Mucosa of stomach (tissue), 1 donor: ENCODE results near the gene MED29.

Experiments
- H3K27me3 ChIP-seq: one replicate; pipeline ENCODE4 v1.7.0; 2013; ENCODE audit warnings: mild to moderate bottlenecking, low read length; ENCODE audit not compliant: control insufficient read depth, insufficient read depth
- H3K36me3 ChIP-seq: one replicate; pipeline ENCODE4 v1.7.0; 2013; ENCODE audit warnings: low read length; ENCODE audit not compliant: control insufficient read depth, insufficient read depth
- H3K4me1 ChIP-seq: one replicate; pipeline ENCODE4 v1.7.0; 2013; ENCODE audit warnings: mild to moderate bottlenecking, low read length; ENCODE audit not compliant: control insufficient read depth, insufficient read depth
- H3K4me3 ChIP-seq: one replicate; pipeline ENCODE4 v1.7.0; 2013; ENCODE audit warnings: low read length
- H3K9ac ChIP-seq: one replicate; pipeline ENCODE4 v1.7.0; 2013; ENCODE audit warnings: mild to moderate bottlenecking, low read length, moderate library complexity
- H3K9me3 ChIP-seq: one replicate; pipeline ENCODE4 v1.7.0; 2013; ENCODE audit warnings: mild to moderate bottlenecking, low read length, moderate library complexity; ENCODE audit not compliant: control insufficient read depth
- donor health status: Pancreatic carcinoma.

The MED29 gene

GRCh38 chr19:39411832-39412099 lies 20.6 kb downstream of the MED29 start:
- Histone ChIP-seq H3K9ac (peak overlapping the region; percentile 99), H3K36me3 (peaks cover 14% of the 10 kb centered on the region), H3K9me3 (no peaks in the 10 kb centered on the region), H3K4me1 (peaks cover 27% of the 10 kb centered on the region), H3K27me3 (peaks cover 8% of the 10 kb centered on the region), H3K4me3 (peak overlapping the region; percentile 4)

DNA sequence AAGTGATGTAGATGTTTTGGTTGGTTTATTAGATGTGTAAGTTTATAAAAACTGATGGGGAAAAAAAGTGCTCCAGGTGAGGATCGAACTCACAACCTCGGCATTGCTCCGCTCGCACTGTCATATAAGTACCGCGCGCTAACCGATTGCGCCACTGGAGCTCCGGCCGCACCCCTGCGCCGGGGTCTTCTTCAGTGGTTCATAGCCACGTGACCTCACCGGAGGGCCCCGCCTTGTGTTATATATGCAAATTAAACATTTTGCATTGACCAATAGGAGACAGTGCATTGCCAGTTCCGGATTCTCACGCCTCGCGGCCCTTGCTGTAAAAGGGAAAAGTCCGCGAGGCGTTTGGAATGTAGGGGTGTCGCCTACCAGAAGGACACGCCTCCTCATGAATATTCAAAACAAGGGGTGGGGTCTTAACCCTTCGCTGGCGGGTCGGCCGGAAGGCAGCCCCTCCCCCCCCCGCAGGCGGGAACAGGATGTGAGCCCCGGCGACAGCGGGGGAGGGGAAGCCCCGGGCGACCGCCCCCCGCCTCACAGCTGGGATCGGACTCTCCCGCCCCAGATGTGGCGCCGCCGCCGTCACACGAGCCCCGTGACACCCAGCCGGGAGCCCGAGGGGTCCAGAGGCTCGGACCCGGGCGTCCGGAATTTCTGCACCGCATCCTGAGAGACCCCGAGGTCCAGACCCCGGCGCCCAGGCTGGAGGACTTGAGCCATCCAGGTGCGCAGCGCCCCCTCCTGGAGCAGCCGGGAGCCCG lies 21.1 kb downstream of the MED29 start, which contains the start of gene PLEKHG2:
Gene PLEKHG2, plus strand, starts transcription at position 570 of the 767 bp plus-strand sequence. CDS start 1,418 bp downstream, outside the sequence.
- H3K9ac ChIP-seq, result peak within 1 kb of the TSS; percentile 99
- no peaks in the 10 kb centered on the region for H3K9me3 ChIP-seq
- peaks cover 27% of the 10 kb centered on the region for H3K4me1 ChIP-seq

GRCh38 chr19:39412867-39413271 lies 21.7 kb downstream of the MED29 start:
- Histone ChIP-seq H3K9me3 (no peaks in the 10 kb centered on the region), H3K27me3 (peaks cover 8% of the 10 kb centered on the region), H3K4me1 (peaks cover 27% of the 10 kb centered on the region), H3K9ac (peak overlapping the region; percentile 74), H3K4me3 (peak overlapping the region; percentile 47), H3K36me3 (peaks cover 10% of the 10 kb centered on the region)

More for the DNA sequence above, 21.1 kb downstream of the MED29 start, which contains the start of gene PLEKHG2:
- H3K36me3 ChIP-seq, result peaks cover 14% of the 10 kb centered on the region
- H3K4me3 ChIP-seq, result peak within 1 kb of the TSS; percentile 47
- peaks cover 8% of the 10 kb centered on the region for H3K27me3 ChIP-seq

- Histone ChIP-seq H3K4me3 (peak overlapping the region; percentile 47), H3K9ac (peak overlapping the region; percentile 74), H3K27me3 (peaks cover 8% of the 10 kb centered on the region), H3K4me1 (peaks cover 27% of the 10 kb centered on the region), H3K9me3 (no peaks in the 10 kb centered on the region), H3K36me3 (peaks cover 5% of the 10 kb centered on the region)
Observed at GRCh38 chr19:39413272-39413910, 22.2 kb downstream of the MED29 start.

GRCh38 chr19:39413911-39414608 lies 22.9 kb downstream of the MED29 start:
- Histone ChIP-seq H3K9me3 (no peaks in the 10 kb centered on the region), H3K36me3 (no peaks in the 10 kb centered on the region), H3K9ac (peak overlapping the region; percentile 55), H3K27me3 (peaks cover 8% of the 10 kb centered on the region), H3K4me1 (peaks cover 27% of the 10 kb centered on the region), H3K4me3 (no peak overlapping the region)

- Histone ChIP-seq H3K9me3 (no peaks in the 10 kb centered on the region), H3K36me3 (no peaks in the 10 kb centered on the region), H3K9ac (no peak overlapping the region), H3K4me1 (peaks cover 23% of the 10 kb centered on the region), H3K27me3 (peaks cover 8% of the 10 kb centered on the region), H3K4me3 (no peak overlapping the region)
Observed at GRCh38 chr19:39415111-39416046, 24.2 kb downstream of the MED29 start.

DNA sequence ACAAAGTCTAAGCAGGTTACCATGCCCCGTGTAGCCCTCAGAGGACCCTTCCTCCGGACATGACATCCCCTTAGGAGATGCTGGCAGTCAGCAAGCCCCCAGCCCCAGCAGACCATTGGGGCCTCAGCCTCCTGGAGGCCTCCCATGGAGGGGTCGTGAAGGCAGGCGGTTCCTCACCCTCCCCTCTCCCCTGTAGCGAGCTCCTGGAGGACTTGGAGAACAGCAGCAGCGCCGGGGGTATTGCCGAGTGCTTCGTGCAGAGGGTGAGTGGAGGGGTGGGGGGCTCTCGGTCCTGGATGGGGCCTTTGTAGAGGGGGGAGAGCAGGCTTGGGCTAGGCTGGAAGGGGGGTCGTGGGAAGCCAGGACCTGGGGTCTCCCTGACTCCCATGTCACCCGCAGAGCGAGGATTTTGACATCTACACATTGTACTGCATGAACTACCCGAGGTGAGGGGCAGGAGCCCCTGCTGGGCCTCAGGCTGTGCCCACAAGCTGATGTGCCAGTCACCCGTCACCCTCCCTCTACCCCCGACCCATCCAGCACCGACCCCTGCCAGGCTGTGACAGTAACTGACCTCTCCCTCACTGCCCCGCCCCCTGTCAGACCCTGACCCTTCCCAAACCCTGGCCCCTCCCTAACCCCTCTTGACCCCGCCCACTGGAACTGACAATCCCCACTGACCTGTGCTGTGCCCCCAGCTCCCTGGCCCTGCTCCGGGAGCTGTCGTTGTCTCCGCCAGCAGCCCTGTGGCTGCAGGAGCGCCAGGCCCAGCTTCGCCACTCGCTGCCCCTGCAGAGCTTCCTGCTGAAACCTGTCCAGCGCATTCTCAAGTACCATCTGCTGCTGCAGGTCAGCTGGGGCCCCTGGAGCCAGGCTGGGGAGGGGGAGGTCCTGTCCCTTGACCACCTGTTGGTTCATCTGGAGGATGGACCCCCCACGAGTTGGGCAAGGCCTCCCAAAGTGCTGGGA lies 25.3 kb downstream of the MED29 start:
- Histone ChIP-seq H3K9me3 (no peaks in the 10 kb centered on the region), H3K4me3 (no peak overlapping the region), H3K36me3 (no peaks in the 10 kb centered on the region), H3K9ac (no peak overlapping the region), H3K4me1 (peaks cover 13% of the 10 kb centered on the region), H3K27me3 (peaks cover 8% of the 10 kb centered on the region)

DNA sequence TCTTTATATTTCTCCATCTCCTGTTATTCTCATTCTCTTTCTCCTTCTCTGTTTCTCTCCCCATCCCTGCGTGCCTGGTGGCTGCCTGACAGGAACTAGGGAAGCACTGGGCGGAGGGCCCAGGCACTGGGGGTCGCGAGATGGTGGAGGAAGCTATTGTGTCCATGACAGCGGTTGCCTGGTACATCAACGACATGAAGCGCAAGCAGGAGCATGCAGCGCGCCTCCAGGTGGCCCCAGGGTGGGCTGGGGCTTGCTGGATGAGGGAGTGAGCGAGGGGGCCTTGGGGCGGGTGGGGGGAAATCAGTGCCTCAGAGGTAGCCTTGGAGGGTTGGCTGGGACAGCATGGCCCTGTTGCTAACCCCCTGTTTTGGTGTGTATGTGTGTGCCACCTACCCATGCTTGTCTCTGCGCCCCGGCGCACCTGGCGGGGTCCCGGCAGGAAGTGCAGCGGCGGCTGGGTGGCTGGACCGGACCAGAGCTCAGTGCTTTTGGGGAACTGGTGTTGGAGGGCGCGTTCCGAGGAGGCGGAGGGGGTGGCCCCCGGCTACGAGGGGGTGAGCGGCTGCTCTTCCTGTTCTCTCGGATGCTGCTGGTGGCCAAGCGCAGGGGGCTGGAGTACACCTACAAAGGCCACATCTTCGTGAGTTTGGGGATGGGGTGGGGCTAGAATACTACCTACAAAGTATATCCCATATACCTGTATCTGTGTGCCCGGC lies 26.4 kb downstream of the MED29 start:
- no peaks in the 10 kb centered on the region for H3K9me3 ChIP-seq
- no peak overlapping the region for H3K4me3 ChIP-seq
- H3K4me1 ChIP-seq, result peaks cover 11% of the 10 kb centered on the region
- no peaks in the 10 kb centered on the region for H3K36me3 ChIP-seq
- peaks cover 6% of the 10 kb centered on the region for H3K27me3 ChIP-seq
- H3K9ac ChIP-seq, result no peak overlapping the region

- H3K4me1 ChIP-seq, result peaks cover 6% of the 10 kb centered on the region
- no peaks in the 10 kb centered on the region for H3K36me3 ChIP-seq
- no peaks in the 10 kb centered on the region for H3K9me3 ChIP-seq
- H3K9ac ChIP-seq, result no peak overlapping the region
- H3K27me3 ChIP-seq, result no peaks in the 10 kb centered on the region
- H3K4me3 ChIP-seq, result no peak overlapping the region
Observed at GRCh38 chr19:39419003-39419402, 27.8 kb downstream of the MED29 start.

GRCh38 chr19:39420769-39421168 lies 29.6 kb downstream of the MED29 start:
- no peaks in the 10 kb centered on the region for H3K4me1 ChIP-seq
- H3K4me3 ChIP-seq, result no peak overlapping the region
- no peak overlapping the region for H3K9ac ChIP-seq
- H3K9me3 ChIP-seq, result no peaks in the 10 kb centered on the region
- H3K27me3 ChIP-seq, result no peaks in the 10 kb centered on the region
- no peaks in the 10 kb centered on the region for H3K36me3 ChIP-seq
